Stimulated activated CD8-positive, alpha-beta memory T cell treated with anti-CD3 and anti-CD28 coated beads, Interleukin-4, amount 100 ng/mL, for 24 hours (primary cell): ENCODE measurements around the gene PITPNM3.
"Not testable (repeated sequence)": the region's sequence is repeated elsewhere in the genome, so short reads cannot be mapped to it uniquely, and the experiment has no call there.

Source experiments
- DNase-seq: peaks from one replicate; pipeline ENCODE4 v3.0.0-alpha.2; 2020; ENCODE audit warnings: low read depth

PITPNM3 gene

GRCh38 chr17:6501359-6501758, 55.0 kb downstream of the PITPNM3 start:
- DNase-seq = no peak

- no peak for DNase-seq
These were observed 57.3 kb downstream of the PITPNM3 start for GRCh38 chr17:6498901-6499540.

GRCh38 chr17:6498356-6498755, 58.0 kb downstream of the PITPNM3 start:
- DNase-seq = no peak

- DNase-seq = no peak
These were observed 58.7 kb downstream of the PITPNM3 start for GRCh38 chr17:6497496-6498221.

GRCh38 chr17:6496640-6497441, 59.5 kb downstream of the PITPNM3 start:
- DNase-seq = no peak

GRCh38 chr17:6496116-6496481, 60.3 kb downstream of the PITPNM3 start:
- DNase-seq = no peak

- DNase-seq = no peak
These were observed 60.8 kb downstream of the PITPNM3 start for GRCh38 chr17:6495450-6496115.

DNA sequence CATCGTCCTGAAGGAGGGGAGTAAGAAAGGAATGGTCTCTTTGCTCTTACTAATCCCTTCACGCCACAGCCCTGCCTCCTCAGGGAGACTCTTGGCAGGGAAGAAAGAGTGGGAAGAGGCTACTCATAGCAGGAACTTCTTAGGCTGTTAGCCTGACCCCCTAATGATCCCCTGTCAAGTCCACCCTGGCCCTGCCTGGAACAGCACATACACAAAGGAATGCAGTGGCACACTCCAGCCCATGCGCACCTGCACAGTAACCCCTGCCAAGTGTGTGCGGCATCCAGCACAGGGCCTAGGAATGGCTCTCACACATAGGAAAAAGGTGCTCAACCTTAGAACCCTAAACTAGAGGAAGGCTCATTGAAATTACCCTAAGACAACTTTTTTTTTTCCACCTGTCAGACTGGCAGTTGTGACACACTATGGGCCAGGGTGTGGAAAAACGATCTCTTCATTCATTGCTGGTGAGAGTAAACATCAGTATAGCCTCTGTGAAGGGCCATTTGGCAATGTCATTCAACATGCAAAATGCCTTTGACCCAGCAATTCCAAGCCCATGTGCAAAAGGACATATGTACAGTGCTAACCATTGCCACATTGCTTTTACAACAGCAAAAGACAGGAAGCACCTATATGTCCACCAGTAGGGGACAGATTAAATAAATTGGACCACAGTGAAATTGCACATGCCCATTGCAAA, 62.0 kb downstream of the PITPNM3 start:
- no peak for DNase-seq

DNA sequence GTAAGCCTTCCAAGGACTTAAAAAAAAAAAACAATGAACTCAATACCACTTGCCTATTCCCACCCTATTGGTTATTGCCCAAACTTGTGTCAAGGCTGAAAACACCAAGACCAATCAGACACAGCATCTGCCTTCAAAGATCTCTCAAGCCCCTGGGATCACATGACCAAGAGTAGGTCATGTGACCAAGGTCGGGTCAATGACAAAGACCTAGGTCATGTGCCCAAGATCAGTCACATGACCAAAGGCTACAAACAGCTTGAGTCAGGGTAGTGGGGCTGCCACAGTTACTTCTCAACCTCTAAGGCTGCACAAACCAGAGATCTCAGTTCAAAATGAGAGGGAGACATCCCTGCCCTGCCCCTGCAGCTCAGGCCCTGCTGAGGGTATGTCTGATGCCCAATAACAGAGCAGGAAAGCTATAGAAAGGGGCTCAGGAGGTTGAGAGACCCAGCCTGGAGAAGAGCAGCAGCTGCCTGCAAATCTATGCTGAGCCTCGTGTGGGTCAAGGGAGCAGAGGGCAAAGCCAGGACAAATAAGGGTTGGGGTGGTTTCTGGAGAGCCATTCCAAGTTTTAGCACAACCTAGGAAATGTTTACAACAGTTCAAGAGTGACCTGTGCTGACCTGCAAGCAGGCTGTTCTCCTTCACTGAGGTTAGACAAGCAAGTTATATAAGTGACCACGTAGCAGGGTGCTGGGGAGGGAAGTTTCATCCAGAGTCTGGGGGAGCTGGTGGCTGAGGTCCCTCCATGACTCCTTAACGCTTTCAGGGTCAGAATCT, 63.3 kb downstream of the PITPNM3 start:
- DNase-seq = no peak

GRCh38 chr17:6491071-6491700, 65.2 kb downstream of the PITPNM3 start:
- no peak for DNase-seq

GRCh38 chr17:6489016-6489550, 67.3 kb downstream of the PITPNM3 start:
- no peak for DNase-seq

- DNase-seq = no peak
These were observed 68.3 kb downstream of the PITPNM3 start for GRCh38 chr17:6488008-6488539.

- no peak for DNase-seq
These were observed 68.9 kb downstream of the PITPNM3 start for GRCh38 chr17:6487251-6488007.

DNA sequence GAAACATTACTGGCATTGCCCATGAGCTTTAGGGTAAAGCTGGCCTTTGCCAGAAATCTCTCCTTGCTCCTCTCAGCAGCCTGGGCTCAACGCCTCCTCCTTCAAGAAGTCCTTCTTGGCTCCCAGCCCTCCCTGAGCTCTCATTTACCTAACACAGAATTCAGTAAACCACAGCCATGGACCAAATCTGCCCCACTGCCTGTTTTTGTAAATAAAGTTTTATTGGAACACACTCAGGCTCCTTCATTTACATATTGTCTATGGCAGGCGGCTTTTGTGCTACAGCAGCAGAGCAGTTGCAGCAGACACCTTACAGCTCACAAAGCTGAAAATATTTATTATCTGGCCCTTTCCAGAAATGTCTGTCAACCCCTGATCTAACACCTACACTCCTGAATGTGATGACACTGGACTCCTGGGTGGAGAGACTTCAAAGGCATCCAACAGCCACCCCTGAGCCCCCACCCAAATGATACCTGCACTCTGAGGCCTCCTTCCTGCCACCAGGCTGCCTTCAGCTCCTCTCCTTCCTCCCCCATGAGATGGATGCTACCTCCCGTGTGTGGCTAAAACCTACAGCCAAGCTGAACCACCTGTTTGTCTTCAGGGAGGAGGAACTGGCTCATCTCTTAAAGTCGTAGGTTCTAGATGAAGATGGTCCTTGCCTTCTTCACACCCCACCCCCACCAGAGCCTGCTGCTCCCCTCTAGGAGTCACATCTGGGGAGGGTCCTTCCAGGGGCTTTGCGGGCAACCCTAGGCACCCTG, 70.5 kb downstream of the PITPNM3 start:
- no peak for DNase-seq

DNA sequence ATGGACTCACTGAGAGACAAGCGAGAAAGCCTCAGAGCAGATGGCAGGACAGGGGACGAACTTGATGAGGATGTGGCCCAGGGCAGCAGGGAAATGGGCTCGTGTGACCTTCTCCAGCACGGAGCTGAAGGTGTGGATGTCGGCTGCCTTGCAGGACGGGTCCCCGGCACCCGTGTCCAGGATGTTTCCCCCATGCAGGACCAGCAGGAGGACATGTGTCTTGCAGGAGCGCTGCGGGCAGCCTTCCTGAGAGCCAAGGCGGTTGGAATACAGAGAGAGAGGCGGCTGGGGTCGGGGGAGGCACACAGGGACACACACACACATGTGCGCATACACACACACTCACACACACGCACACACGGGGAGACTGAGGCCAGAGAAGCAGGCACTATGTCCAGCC, 72.8 kb downstream of the PITPNM3 start:
- DNase-seq = no peak

DNA sequence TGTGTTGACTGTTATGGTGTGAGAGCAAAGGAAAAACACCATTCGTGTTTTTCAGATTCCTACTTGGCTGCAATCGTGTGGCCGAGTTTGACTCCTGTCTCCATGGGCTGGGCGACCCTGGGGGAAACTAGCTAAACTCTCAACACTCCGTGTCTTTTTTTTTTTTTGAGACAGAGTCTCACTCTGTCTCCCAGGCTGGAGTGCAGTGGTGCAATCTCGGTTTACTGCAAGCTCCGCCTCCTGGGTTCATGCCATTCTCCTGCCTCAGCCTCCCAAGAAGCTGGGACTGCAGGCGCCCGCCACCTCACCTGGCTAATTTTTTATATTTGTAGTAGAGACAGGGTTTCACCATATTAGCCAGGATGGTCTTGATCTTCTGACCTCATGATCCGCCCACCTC, 73.6 kb downstream of the PITPNM3 start:
- DNase-seq = not testable (repeated sequence)

GRCh38 chr17:6482105-6482455, 74.3 kb downstream of the PITPNM3 start:
- no peak for DNase-seq

DNA sequence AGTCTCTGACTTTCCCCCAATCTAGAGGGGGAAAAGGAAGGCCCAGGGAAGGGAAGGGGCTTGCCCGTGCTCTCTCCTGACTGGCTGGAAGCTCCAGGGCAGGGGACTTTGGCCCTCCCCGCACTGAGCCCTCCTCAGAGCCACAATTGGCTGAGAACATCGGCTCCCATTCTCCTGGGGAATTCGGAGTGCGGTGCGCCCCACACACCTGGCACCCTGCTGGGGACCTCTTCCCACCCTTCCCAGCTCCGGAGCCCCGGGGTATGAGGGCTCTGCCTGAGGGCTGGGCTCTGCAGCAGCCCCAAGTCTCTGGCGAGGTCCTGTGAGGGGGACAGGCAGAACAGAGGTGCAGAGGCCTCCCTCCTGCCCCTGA, 76.1 kb downstream of the PITPNM3 start:
- no peak for DNase-seq
